Loucy (cell line): Measurements from ENCODE around the gene SLC16A13.

ENCODE experiments used
- H2AFZ ChIP-seq: fragments of 200-600 bp; sonication (generic); 2 replicates; pipeline ENCODE4 v1.6.0; 2016; ENCODE audit warnings: antibody characterized with exemption, mild to moderate bottlenecking, low read length, moderate library complexity
- H3F3A ChIP-seq: fragments of 200-600 bp; 2 replicates; pipeline ENCODE4 v1.6.0; 2016; ENCODE audit warnings: antibody characterized with exemption, low read depth, mild to moderate bottlenecking
- H3K27me3 ChIP-seq: fragments of 200-600 bp; sonication (generic); 2 replicates; pipeline ENCODE4 v1.6.1; 2014; ENCODE audit warnings: low read length, mild to moderate bottlenecking; ENCODE audit not compliant: insufficient read depth, poor library complexity, severe bottlenecking
- H3K36me3 ChIP-seq: fragments of 200-600 bp; sonication (generic); 2 replicates; pipeline ENCODE4 v1.6.1; 2016; ENCODE audit warnings: low read length; ENCODE audit not compliant: insufficient read depth
- H3K4me1 ChIP-seq: fragments of 200-600 bp; sonication (generic); 2 replicates; pipeline ENCODE4 v1.5.1; 2014; ENCODE audit warnings: low read length, mild to moderate bottlenecking; ENCODE audit not compliant: insufficient read depth, poor library complexity, severe bottlenecking
- H3K4me2 ChIP-seq: fragments of 200-600 bp; sonication (generic); 2 replicates; pipeline ENCODE4 v1.6.0; 2014; ENCODE audit warnings: antibody characterized with exemption, low read length, low read depth, mild to moderate bottlenecking; ENCODE audit not compliant: poor library complexity, severe bottlenecking
- H3K4me3 ChIP-seq: fragments of 200-600 bp; sonication (generic); 2 replicates; pipeline ENCODE4 v1.5.1; 2014; ENCODE audit warnings: low read length, mild to moderate bottlenecking, mixed read lengths; ENCODE audit not compliant: poor library complexity, severe bottlenecking
- H3K79me2 ChIP-seq: fragments of 200-600 bp; sonication (generic); 2 replicates; pipeline ENCODE4 v1.6.1; 2014; ENCODE audit warnings: low read length; ENCODE audit not compliant: insufficient read depth
- H3K9ac ChIP-seq: fragments of 200-600 bp; sonication (generic); 2 replicates; pipeline ENCODE4 v1.6.0; 2014; ENCODE audit warnings: mild to moderate bottlenecking, low read depth, low read length, moderate library complexity; ENCODE audit not compliant: poor library complexity, severe bottlenecking
- H3K9me2 ChIP-seq: fragments of 200-600 bp; sonication (generic); replicated peaks from 2 replicates; pipeline ENCODE4 v1.6.1; 2016; ENCODE audit warnings: low read depth, low read length, mixed read lengths
- H3K9me3 ChIP-seq: fragments of 200-600 bp; sonication (generic); 2 replicates; pipeline ENCODE4 v1.6.1; 2014; ENCODE audit warnings: mild to moderate bottlenecking, antibody characterized with exemption, low read length, low read depth; ENCODE audit not compliant: insufficient read depth
- H4K20me1 ChIP-seq: fragments of 200-600 bp; sonication (generic); 2 replicates; pipeline ENCODE4 v1.6.0; 2014; ENCODE audit warnings: antibody characterized with exemption, low read length, mild to moderate bottlenecking; ENCODE audit not compliant: insufficient read depth, poor library complexity, severe bottlenecking
- EZH2phosphoT487 ChIP-seq: fragments of 200-600 bp; IDR thresholded peaks from 2 replicates; pipeline ENCODE4 v1.6.1; 2018; ENCODE audit warnings: antibody characterized with exemption, mild to moderate bottlenecking, moderate library complexity, borderline replicate concordance
- TF ChIP-seq, protein P1 (sequence below): fragments of 200-600 bp; sonication (generic); conservative IDR thresholded peaks from 2 replicates; pipeline ENCODE4 v1.5.1; 2014; ENCODE audit warnings: mild to moderate bottlenecking, antibody characterized with exemption, low read length

The SLC16A13 gene

DNA sequence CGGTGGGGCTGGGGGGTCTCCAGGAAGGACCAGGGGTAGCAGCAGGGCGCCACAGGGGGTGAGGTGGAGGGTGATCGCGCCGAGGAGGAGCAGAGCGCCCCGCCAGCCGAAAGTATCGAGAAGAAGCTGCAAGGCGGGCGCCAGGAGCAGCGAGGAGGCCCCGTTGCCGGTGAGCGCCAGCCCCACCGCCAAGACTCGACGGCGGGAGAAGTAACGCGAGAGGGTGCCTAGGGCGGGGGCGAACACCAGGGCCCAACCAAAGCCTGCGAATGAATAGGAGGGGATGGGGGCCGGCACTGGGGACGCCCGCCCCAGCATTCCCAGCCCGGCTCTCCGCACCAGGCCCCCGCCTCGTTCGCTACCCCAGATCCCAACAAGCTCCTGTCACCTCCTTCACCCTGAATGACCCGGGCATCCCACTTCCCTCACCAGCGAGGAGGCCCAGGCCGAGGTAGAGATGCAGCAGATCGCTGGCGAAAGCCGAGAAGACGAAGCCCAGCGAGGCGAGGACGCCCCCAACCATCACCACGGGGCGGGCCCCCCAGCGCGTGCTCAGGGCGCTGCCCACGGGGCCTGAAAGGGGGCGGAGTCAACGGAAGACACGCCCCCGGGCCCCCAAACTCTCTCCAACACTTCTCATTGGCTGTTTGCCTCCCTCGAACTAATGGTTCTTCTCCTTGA lies 6.8 kb downstream of the SLC16A13 start:
- Histone ChIP-seq H3K4me3 (no peak overlapping the region), H3K27me3 (no peaks in the 10 kb centered on the region), H3K4me2 (no peak overlapping the region), H3K9me3 (no peaks in the 10 kb centered on the region), H3K79me2 (no peaks in the 10 kb centered on the region), H3K36me3 (no peaks in the 10 kb centered on the region), H3K9me2 (no peaks in the 10 kb centered on the region), H3K4me1 (peaks cover 15% of the 10 kb centered on the region), H2AFZ (no peak overlapping the region), H3K9ac (no peak overlapping the region), H4K20me1 (no peaks in the 10 kb centered on the region), H3F3A (no peaks in the 10 kb centered on the region)
- TF ChIP-seq, protein P1, sequence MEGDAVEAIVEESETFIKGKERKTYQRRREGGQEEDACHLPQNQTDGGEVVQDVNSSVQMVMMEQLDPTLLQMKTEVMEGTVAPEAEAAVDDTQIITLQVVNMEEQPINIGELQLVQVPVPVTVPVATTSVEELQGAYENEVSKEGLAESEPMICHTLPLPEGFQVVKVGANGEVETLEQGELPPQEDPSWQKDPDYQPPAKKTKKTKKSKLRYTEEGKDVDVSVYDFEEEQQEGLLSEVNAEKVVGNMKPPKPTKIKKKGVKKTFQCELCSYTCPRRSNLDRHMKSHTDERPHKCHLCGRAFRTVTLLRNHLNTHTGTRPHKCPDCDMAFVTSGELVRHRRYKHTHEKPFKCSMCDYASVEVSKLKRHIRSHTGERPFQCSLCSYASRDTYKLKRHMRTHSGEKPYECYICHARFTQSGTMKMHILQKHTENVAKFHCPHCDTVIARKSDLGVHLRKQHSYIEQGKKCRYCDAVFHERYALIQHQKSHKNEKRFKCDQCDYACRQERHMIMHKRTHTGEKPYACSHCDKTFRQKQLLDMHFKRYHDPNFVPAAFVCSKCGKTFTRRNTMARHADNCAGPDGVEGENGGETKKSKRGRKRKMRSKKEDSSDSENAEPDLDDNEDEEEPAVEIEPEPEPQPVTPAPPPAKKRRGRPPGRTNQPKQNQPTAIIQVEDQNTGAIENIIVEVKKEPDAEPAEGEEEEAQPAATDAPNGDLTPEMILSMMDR, result no peak
- TF ChIP-seq EZH2phosphoT487, result no peak

GRCh38 chr17:7043182-7043496 lies 7.3 kb downstream of the SLC16A13 start:
- Histone ChIP-seq H3F3A (no peaks in the 10 kb centered on the region), H3K9me3 (no peaks in the 10 kb centered on the region), H2AFZ (no peak overlapping the region), H4K20me1 (no peaks in the 10 kb centered on the region), H3K4me2 (no peak overlapping the region), H3K27me3 (no peaks in the 10 kb centered on the region), H3K9ac (no peak overlapping the region), H3K9me2 (no peaks in the 10 kb centered on the region), H3K79me2 (no peaks in the 10 kb centered on the region), H3K4me1 (peaks cover 11% of the 10 kb centered on the region), H3K36me3 (no peaks in the 10 kb centered on the region), H3K4me3 (no peak overlapping the region)
- TF ChIP-seq EZH2phosphoT487, result no peak
- TF ChIP-seq, protein P1, result no peak

- TF ChIP-seq EZH2phosphoT487, result no peak
- TF ChIP-seq, protein P1, result no peak
- Histone ChIP-seq H3K4me3 (no peak within 1 kb of the TSS), H3F3A (no peaks in the 10 kb centered on the region), H4K20me1 (no peaks in the 10 kb centered on the region), H3K36me3 (no peaks in the 10 kb centered on the region), H3K27me3 (no peaks in the 10 kb centered on the region), H2AFZ (no peak within 1 kb of the TSS), H3K79me2 (no peaks in the 10 kb centered on the region), H3K4me1 (peaks cover 11% of the 10 kb centered on the region), H3K9ac (no peak within 1 kb of the TSS), H3K9me3 (no peaks in the 10 kb centered on the region), H3K9me2 (no peaks in the 10 kb centered on the region), H3K4me2 (no peak within 1 kb of the TSS)
Measured at GRCh38 chr17:7043497-7044198, 7.8 kb downstream of the SLC16A13 start, which contains the start of gene SLC16A11. TSS of gene SLC16A11 (minus strand) at chr17:7044092. CDS start at chr17:7043513, 579 bp downstream.
